ENCODE measurements around the gene CREB3L2. TPM values are rescaled to one million over a fixed set of nuclear protein-coding genes. Genes with fewer than 3 reads are reported as not detected.

Gene CREB3L2
- total and polyA plus RNA-seq, 2 of the 8 experiments (the other 6 are each of a cell fraction or from before 2014, with no cell fraction given): 14.4 to 48.3 TPM

- Histone ChIP-seq H3K9ac (replicated peaks in 1 of 4; ENCODE audit: extremely low read depth in 1 of 4, low read depth in 3 of 4, low read length in 3 of 4) (no peak overlapping the region), H3K23me2 (ENCODE audit: low read depth, low read length) (no peaks in the 10 kb centered on the region), H3K18ac (ENCODE audit: extremely low read depth, low read length) (no peak overlapping the region), H3K79me1 (ENCODE audit: low read depth, low read length) (no peaks in the 10 kb centered on the region; the same call in 1 of the 2 replicates), H3K56ac (replicated peaks; ENCODE audit: insufficient read length, low read depth, low read length) (no peak overlapping the region), H3K4me3 (ENCODE audit: extremely low read depth in 1 of 4, insufficient read depth in 2 of 4, low read depth in 3 of 4, low read length in 4 of 4) (no peak overlapping the region), H2BK20ac (ENCODE audit: low read length) (no peak overlapping the region), H2AK5ac (ENCODE audit: low read depth, low read length) (no peak overlapping the region), H2BK15ac (ENCODE audit: low read length) (no peak overlapping the region), H4K8ac (ENCODE audit: extremely low read depth, insufficient read depth, low read length) (no peak overlapping the region), H4K91ac (replicated peaks; ENCODE audit: insufficient read length, low read length) (no peak overlapping the region), H2BK120ac (replicated peaks; ENCODE audit: low read depth, low read length) (no peak overlapping the region), H2BK12ac (ENCODE audit: low read depth, low read length) (no peak overlapping the region), H3K79me2 (ENCODE audit: control insufficient read depth in 1 of 2, insufficient read depth in 2 of 2, low read length in 2 of 2) (peaks cover 0 to 3% of the 10 kb centered on the region in 2 experiments; a peak in 1 of 4 replicates), H2AFZ (ENCODE audit: low read length) (no peak overlapping the region), H3K4me1 (replicated peaks in 1 of 4; ENCODE audit: control insufficient read depth in 3 of 4, insufficient read depth in 4 of 4, low read length in 3 of 4) (peaks cover 0 to 8% (median 3%) of the 10 kb centered on the region in 4 experiments; a peak in 3 of 7 replicates), H4K20me1 (replicated peaks in 1 of 2; ENCODE audit: control insufficient read depth in 1 of 2, insufficient read depth in 2 of 2, low read length in 2 of 2) (no peaks in the 10 kb centered on the region), H3K4ac (replicated peaks; ENCODE audit: insufficient read length, low read depth, low read length) (no peak overlapping the region), H3K23ac (ENCODE audit: insufficient read length) (no peak overlapping the region), H3K27me3 (replicated peaks in 1 of 4; ENCODE audit: control insufficient read depth in 3 of 4, extremely low read depth in 1 of 4, insufficient read depth in 3 of 4, low read length in 3 of 4) (no peaks in the 10 kb centered on the region), H3K4me2 (ENCODE audit: insufficient read depth in 1 of 2, low read depth in 2 of 2, low read length in 2 of 2) (no peak overlapping the region), H4K5ac (ENCODE audit: insufficient read length, low read depth, low read length) (no peak overlapping the region), H3K9me3 (ENCODE audit: insufficient read depth in 2 of 2, low read depth in 1 of 2, low read length in 1 of 2) (peaks cover 2 to 3% of the 10 kb centered on the region in 2 experiments; a peak in 1 of 4 replicates), H3K14ac (ENCODE audit: insufficient read length) (no peak overlapping the region), H3K36me3 (ENCODE audit: control insufficient read depth in 2 of 4, insufficient read depth in 4 of 4, low read length in 3 of 4) (peaks cover 0 to 19% (median 12%) of the 10 kb centered on the region in 4 experiments; a peak in 6 of 8 replicates), H3K27ac (ENCODE audit: low read depth, low read length) (no peak overlapping the region), H2BK5ac (ENCODE audit: low read depth, low read length) (no peak overlapping the region)
- ChIA-PET POLR2A (ENCODE audit: partially characterized antibody) (interaction anchor here (1.7 kb wide), 1 partner anchor 14 kb away, joined by 3 read pairs; no protein-coding TSS in a partner anchor), CTCF (ENCODE audit: partially characterized antibody) (interaction anchor here (2.9 kb wide), 1 partner anchor 77 kb away, joined by 8 read pairs; the partner anchor contains the start of gene CREB3L2)
- FAIRE-seq: no peak
- no peak for DNase-seq (ENCODE audit: low read depth in 1 of 2, low spot score in 2 of 2)
- TF ChIP-seq SP2 (IDR thresholded peaks at IDR 0.05; ENCODE audit: low read length): no peak
- no peak for TF ChIP-seq KDM4A (IDR thresholded peaks at IDR 0.05; ENCODE audit: low read depth, low read length, severe bottlenecking)
- TF ChIP-seq RBBP5 (IDR thresholded peaks at IDR 0.05; ENCODE audit: borderline replicate concordance, low read depth, low read length): no peak
- no peak for TF ChIP-seq RXRA (IDR thresholded peaks at IDR 0.05; ENCODE audit: insufficient read depth, low read depth, low read length)
- TF ChIP-seq KDM5A (IDR thresholded peaks at IDR 0.05; ENCODE audit: low read length): no peak
- no peak for TF ChIP-seq BCL11A (IDR thresholded peaks at IDR 0.05; ENCODE audit: low read depth in 2 of 2, low read length in 2 of 2)
- TF ChIP-seq POU5F1 (IDR thresholded peaks at IDR 0.05; ENCODE audit: low read depth, low read length): no peak
- no peak for TF ChIP-seq SP4 (IDR thresholded peaks at IDR 0.05; ENCODE audit: low read length)
- no peak for TF ChIP-seq SUZ12 (IDR thresholded peaks at IDR 0.05; ENCODE audit: low read length)
- TF ChIP-seq POLR2AphosphoS5 (IDR thresholded peaks at IDR 0.05; ENCODE audit: low read depth, low read length): no peak
- no peak for TF ChIP-seq MAFK (IDR thresholded peaks at IDR 0.05; ENCODE audit: low read depth, low read length)
- no peak for TF ChIP-seq HDAC6 (IDR thresholded peaks at IDR 0.05; ENCODE audit: low read depth, low read length)
- TF ChIP-seq RAD21 (IDR thresholded peaks at IDR 0.05 in 1 of 2, conservative IDR thresholded peaks at IDR 0.05 in 1 of 2; ENCODE audit: low read depth in 2 of 2, low read length in 2 of 2): no peak
- no peak for TF ChIP-seq SP1 (IDR thresholded peaks at IDR 0.05; ENCODE audit: low read depth, low read length)
- TF ChIP-seq JUND (IDR thresholded peaks at IDR 0.05; ENCODE audit: low read length): no peak
- TF ChIP-seq CBX8 (IDR thresholded peaks at IDR 0.05; ENCODE audit: borderline replicate concordance, low read depth, low read length): no peak
Observed at GRCh38 chr7:137925091-137925490, 76.8 kb downstream of the CREB3L2 start.
